K562 (cell line): ENCODE data around the gene PAQR4. TPM values are rescaled to one million over a fixed set of nuclear protein-coding genes. Genes with fewer than 3 reads are reported as not detected.

Source experiments
- HDAC3 ChIP-seq: fragments of 450-650 bp; IDR thresholded peaks from 2 replicates; pipeline ENCODE4 v1.6.1; 2018; ENCODE audit warnings: borderline replicate concordance, mild to moderate bottlenecking, moderate library complexity; ENCODE audit not compliant: partially characterized antibody
- MEF2D ChIP-seq: conservative IDR thresholded peaks from 2 replicates; pipeline ENCODE4 v1.6.1; 2016; ENCODE audit warnings: low read depth, missing genetic modification characterization, missing compliant biosample characterization
- NFIC ChIP-seq: fragments of 450-650 bp; IDR thresholded peaks from 2 replicates; pipeline ENCODE4 v1.6.1; 2017; ENCODE audit warnings: mild to moderate bottlenecking, inconsistent platforms
- PYGO2 ChIP-seq: fragments of 450-650 bp; IDR thresholded peaks from 2 replicates; pipeline ENCODE4 v1.6.1; 2016; ENCODE audit warnings: mild to moderate bottlenecking, missing genetic modification characterization, moderate library complexity, missing compliant biosample characterization
- STAT6 ChIP-seq: sonication (generic); formaldehyde crosslinking; IDR thresholded peaks from 2 replicates; pipeline ENCODE4 v1.8.1; 2023; ENCODE audit warnings: mild to moderate bottlenecking, missing genetic modification reagents
- TAL1 ChIP-seq: fragments of 450-650 bp; IDR thresholded peaks from 2 replicates; pipeline ENCODE4 v1.6.1; 2016; ENCODE audit warnings: mild to moderate bottlenecking
- ZHX1 ChIP-seq: fragments of 150-350 bp; conservative IDR thresholded peaks from 2 replicates; pipeline ENCODE4 v1.6.1; 2014; ENCODE audit warnings: low read length
- ZNF184 ChIP-seq: sonication (generic); formaldehyde crosslinking; IDR thresholded peaks from 2 replicates; pipeline ENCODE4 v1.5.0; 2020; ENCODE audit warnings: missing genetic modification reagents
- ZNF764 ChIP-seq: fragments of 250-450 bp; sonication (Bioruptor Pico); IDR thresholded peaks from 2 replicates; pipeline ENCODE4 v1.4.0; 2020; ENCODE audit warnings: low read depth, mild to moderate bottlenecking, moderate library complexity
- ZNF77 ChIP-seq: fragments of 250-450 bp; sonication (Bioruptor Pico); IDR thresholded peaks from 2 replicates; pipeline ENCODE4 v1.5.0; 2020
- polyA plus RNA-seq, 8 experiments: library from polyadenylated mRNA; depleted of rRNA in 4 of 8; stranded (reverse) in 5 of 8; unstranded in 3 of 8; fragments of >200 nt; fragmentation: Nextera tagmentation in 2 of 8; fragmentation: Illumina TruSeq in 1 of 8; extraction: Ambion mirVana in 2 of 8; extraction: Trizol in 1 of 8; gene quantifications; 2 replicates each; pipeline versions ENCODE4 v1.2.1 to v1.2.3, GENCODE V29; 2011 to 2014; ENCODE audit warnings: inconsistent platforms in 1 of 8, missing spikeins in 1 of 8
- total RNA-seq, 7 experiments: library from RNA; depleted of rRNA in 6 of 7; stranded (reverse); fragments of >200 nt in 6 of 7; fragmentation: Illumina TruSeq in 2 of 7; extraction: Trizol in 2 of 7; gene quantifications; 2 replicates each; pipeline versions ENCODE4 v1.2.1 to v1.2.3, GENCODE V29; 2011 to 2021; ENCODE audit warnings: low replicate concordance in 1 of 7
- TF ChIP-seq, protein P1 (sequence below): fragments of 200-400 bp; formaldehyde crosslinking; IDR thresholded peaks from 2 replicates; pipeline ENCODE4 v1.6.1; 2017; ENCODE audit warnings: mild to moderate bottlenecking, low read depth, low read length, moderate library complexity
- TF ChIP-seq, protein P2 (sequence below): fragments of 450-650 bp; IDR thresholded peaks from 2 replicates; pipeline ENCODE4 v1.6.1; 2017; ENCODE audit warnings: antibody characterized with exemption
- TF ChIP-seq, protein P3 (sequence below): fragments of 450-650 bp; formaldehyde crosslinking; conservative IDR thresholded peaks from 2 replicates; pipeline ENCODE4 v1.4.0; 2022; ENCODE audit warnings: mild to moderate bottlenecking, missing genetic modification characterization

The PAQR4 gene
- total and polyA plus RNA-seq, 9 of the 15 experiments (the other 6 are each of a cell fraction or from before 2014, with no cell fraction given), result 0.62 to 40.4 (median 19.5) TPM

GRCh38 chr16:2982402-2982801, 13.3 kb downstream of the PAQR4 start (continued):
- no peak for TF ChIP-seq ZHX1
- TF ChIP-seq HDAC3, result no peak
- TF ChIP-seq STAT6 (CRISPR knock-in tag), result no peak
- no peak for TF ChIP-seq ZNF764 (CRISPR knock-in tag)
- TF ChIP-seq MEF2D, result 0 out of 2 replicates have a peak, but pooled peaks have one; percentile 18
- TF ChIP-seq, protein P1, sequence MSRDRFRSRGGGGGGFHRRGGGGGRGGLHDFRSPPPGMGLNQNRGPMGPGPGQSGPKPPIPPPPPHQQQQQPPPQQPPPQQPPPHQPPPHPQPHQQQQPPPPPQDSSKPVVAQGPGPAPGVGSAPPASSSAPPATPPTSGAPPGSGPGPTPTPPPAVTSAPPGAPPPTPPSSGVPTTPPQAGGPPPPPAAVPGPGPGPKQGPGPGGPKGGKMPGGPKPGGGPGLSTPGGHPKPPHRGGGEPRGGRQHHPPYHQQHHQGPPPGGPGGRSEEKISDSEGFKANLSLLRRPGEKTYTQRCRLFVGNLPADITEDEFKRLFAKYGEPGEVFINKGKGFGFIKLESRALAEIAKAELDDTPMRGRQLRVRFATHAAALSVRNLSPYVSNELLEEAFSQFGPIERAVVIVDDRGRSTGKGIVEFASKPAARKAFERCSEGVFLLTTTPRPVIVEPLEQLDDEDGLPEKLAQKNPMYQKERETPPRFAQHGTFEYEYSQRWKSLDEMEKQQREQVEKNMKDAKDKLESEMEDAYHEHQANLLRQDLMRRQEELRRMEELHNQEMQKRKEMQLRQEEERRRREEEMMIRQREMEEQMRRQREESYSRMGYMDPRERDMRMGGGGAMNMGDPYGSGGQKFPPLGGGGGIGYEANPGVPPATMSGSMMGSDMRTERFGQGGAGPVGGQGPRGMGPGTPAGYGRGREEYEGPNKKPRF, result no peak
- TF ChIP-seq ZNF77 (CRISPR knock-in tag), result no peak
- TF ChIP-seq NFIC, result 0 out of 2 replicates have a peak, but pooled peaks have one; percentile 9
- TF ChIP-seq, protein P2, sequence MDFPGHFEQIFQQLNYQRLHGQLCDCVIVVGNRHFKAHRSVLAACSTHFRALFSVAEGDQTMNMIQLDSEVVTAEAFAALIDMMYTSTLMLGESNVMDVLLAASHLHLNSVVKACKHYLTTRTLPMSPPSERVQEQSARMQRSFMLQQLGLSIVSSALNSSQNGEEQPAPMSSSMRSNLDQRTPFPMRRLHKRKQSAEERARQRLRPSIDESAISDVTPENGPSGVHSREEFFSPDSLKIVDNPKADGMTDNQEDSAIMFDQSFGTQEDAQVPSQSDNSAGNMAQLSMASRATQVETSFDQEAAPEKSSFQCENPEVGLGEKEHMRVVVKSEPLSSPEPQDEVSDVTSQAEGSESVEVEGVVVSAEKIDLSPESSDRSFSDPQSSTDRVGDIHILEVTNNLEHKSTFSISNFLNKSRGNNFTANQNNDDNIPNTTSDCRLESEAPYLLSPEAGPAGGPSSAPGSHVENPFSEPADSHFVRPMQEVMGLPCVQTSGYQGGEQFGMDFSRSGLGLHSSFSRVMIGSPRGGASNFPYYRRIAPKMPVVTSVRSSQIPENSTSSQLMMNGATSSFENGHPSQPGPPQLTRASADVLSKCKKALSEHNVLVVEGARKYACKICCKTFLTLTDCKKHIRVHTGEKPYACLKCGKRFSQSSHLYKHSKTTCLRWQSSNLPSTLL, result no peak
- 0 out of 2 replicates have a peak, but pooled peaks have one; percentile 17 for TF ChIP-seq TAL1
- TF ChIP-seq, protein P3, sequence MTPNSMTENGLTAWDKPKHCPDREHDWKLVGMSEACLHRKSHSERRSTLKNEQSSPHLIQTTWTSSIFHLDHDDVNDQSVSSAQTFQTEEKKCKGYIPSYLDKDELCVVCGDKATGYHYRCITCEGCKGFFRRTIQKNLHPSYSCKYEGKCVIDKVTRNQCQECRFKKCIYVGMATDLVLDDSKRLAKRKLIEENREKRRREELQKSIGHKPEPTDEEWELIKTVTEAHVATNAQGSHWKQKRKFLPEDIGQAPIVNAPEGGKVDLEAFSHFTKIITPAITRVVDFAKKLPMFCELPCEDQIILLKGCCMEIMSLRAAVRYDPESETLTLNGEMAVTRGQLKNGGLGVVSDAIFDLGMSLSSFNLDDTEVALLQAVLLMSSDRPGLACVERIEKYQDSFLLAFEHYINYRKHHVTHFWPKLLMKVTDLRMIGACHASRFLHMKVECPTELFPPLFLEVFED (CRISPR knock-in tag), result 0 out of 2 replicates have a peak, but pooled peaks have one; percentile 10
- no peak for TF ChIP-seq ZNF184 (CRISPR knock-in tag)
- TF ChIP-seq PYGO2 (tag), result no peak
